WTC11 (cell line): ENCODE measurements around the gene MPI. TPM values are rescaled to one million over a fixed set of nuclear protein-coding genes. Genes with fewer than 3 reads are reported as not detected.

Experiments used
- ATAC-seq: fragments of 200-7000 bp; cut with Tn5 transposase; 2 replicates; pipeline ENCODE4 v1.10.0; 2021; ENCODE audit warnings: mild to moderate bottlenecking, moderate library complexity
- CTCF ChIA-PET: fragments of 300-600 bp; sonication (Branson Sonifier 250); formaldehyde crosslinking; loops from one replicate; lab custom pipeline; 2021; ENCODE audit warnings: antibody characterized with exemption; lab: Charles Lee
- POLR2A ChIA-PET: fragments of 350-600 bp; sonication (Branson Sonifier 250); formaldehyde crosslinking; loops from one replicate; lab custom pipeline; 2021; ENCODE audit warnings: antibody characterized with exemption; lab: Charles Lee
- DNase-seq: peaks from one replicate; pipeline ENCODE4 v3.0.0; 2021; ENCODE audit warnings: low spot score
- H3K27ac Mint-ChIP-seq: 2 replicates; pipeline ENCODE4 v1.8.0; 2021; ENCODE audit warnings: mixed read lengths
- H3K27me3 Mint-ChIP-seq: 2 replicates; pipeline ENCODE4 v1.8.0; 2021; ENCODE audit warnings: low read depth, mild to moderate bottlenecking, moderate library complexity, mixed read lengths
- H3K36me3 Mint-ChIP-seq: 2 replicates; pipeline ENCODE4 v1.8.0; 2021; ENCODE audit warnings: mixed read lengths
- H3K4me1 Mint-ChIP-seq: 2 replicates; pipeline ENCODE4 v1.8.0; 2022; ENCODE audit warnings: mixed read lengths
- H3K4me3 Mint-ChIP-seq: 2 replicates; pipeline ENCODE4 v1.8.0; 2021; ENCODE audit warnings: mild to moderate bottlenecking, moderate library complexity, mixed read lengths
- H3K9me3 Mint-ChIP-seq: 2 replicates; pipeline ENCODE4 v1.8.0; 2021; ENCODE audit warnings: mixed read lengths
- ARID4B ChIP-seq: sonication (generic); formaldehyde crosslinking; IDR thresholded peaks from 2 replicates; pipeline ENCODE4 v1.8.0; 2023; ENCODE audit warnings: missing genetic modification reagents, mild to moderate bottlenecking, borderline replicate concordance
- CREM ChIP-seq: sonication (generic); formaldehyde crosslinking; IDR thresholded peaks from 2 replicates; pipeline ENCODE4 v1.8.1; 2022; ENCODE audit warnings: mild to moderate bottlenecking, missing genetic modification reagents, moderate library complexity
- CTCF ChIP-seq: fragments of 200-600 bp; IDR thresholded peaks from 2 replicates; pipeline ENCODE4 v1.8.0; 2022; ENCODE audit warnings: antibody characterized with exemption
- E2F5 ChIP-seq: sonication (generic); formaldehyde crosslinking; IDR thresholded peaks from 2 replicates; pipeline ENCODE4 v1.8.1; 2022; ENCODE audit warnings: mild to moderate bottlenecking, moderate library complexity, missing genetic modification reagents
- ETV6 ChIP-seq: sonication (generic); formaldehyde crosslinking; IDR thresholded peaks from 2 replicates; pipeline ENCODE4 v1.8.1; 2022; ENCODE audit warnings: mild to moderate bottlenecking, missing genetic modification reagents
- FOXJ3 ChIP-seq: sonication (generic); formaldehyde crosslinking; IDR thresholded peaks from 2 replicates; pipeline ENCODE4 v1.9.0; 2021; ENCODE audit warnings: missing genetic modification reagents, mild to moderate bottlenecking, borderline replicate concordance
- MLX ChIP-seq: sonication (generic); formaldehyde crosslinking; IDR thresholded peaks from 2 replicates; pipeline ENCODE4 v1.8.1; 2023; ENCODE audit warnings: mild to moderate bottlenecking, missing genetic modification reagents, moderate library complexity
- MYBL2 ChIP-seq: sonication (generic); formaldehyde crosslinking; IDR thresholded peaks from 2 replicates; pipeline ENCODE4 v1.8.1; 2023; ENCODE audit warnings: mild to moderate bottlenecking, moderate library complexity, missing genetic modification reagents
- NFATC4 ChIP-seq: fragments of 250-450 bp; sonication (Bioruptor Pico); IDR thresholded peaks from 2 replicates; pipeline ENCODE4 v1.9.0; 2021; ENCODE audit warnings: mild to moderate bottlenecking
- OVOL2 ChIP-seq: fragments of 250-450 bp; sonication (Bioruptor Pico); IDR thresholded peaks from 2 replicates; pipeline ENCODE4 v1.9.0; 2021; ENCODE audit warnings: mild to moderate bottlenecking, borderline replicate concordance
- PRDM15 ChIP-seq: sonication (generic); formaldehyde crosslinking; IDR thresholded peaks from 2 replicates; pipeline ENCODE4 v1.8.0; 2022; ENCODE audit warnings: missing genetic modification reagents
- ZMAT4 ChIP-seq: fragments of 250-450 bp; sonication (Bioruptor Pico); IDR thresholded peaks from 2 replicates; pipeline ENCODE4 v1.9.0; 2021; ENCODE audit warnings: mild to moderate bottlenecking
- total RNA-seq: library from RNA; stranded (reverse); gene quantifications from 3 replicates; pipeline ENCODE4 v1.2.3, GENCODE V29; 2021

MPI gene
- total RNA-seq, 1 experiment from 2014 or later = 36.3 TPM

- CTCF ChIA-PET = interaction anchor here (0.5 to 1.0 kb wide), 2 partner anchors 15 to 19 kb away, joined by 3 to 5 read pairs; no protein-coding TSS in a partner anchor
- no peaks in the 10 kb centered on the region for H3K9me3 Mint-ChIP-seq
Measured at GRCh38 chr15:74920456-74920855, 30.6 kb downstream of the MPI start.

GRCh38 chr15:74924525-74924924 lies 34.7 kb downstream of the MPI start:
- POLR2A ChIA-PET = no interaction called here
- DNase-seq = no peak

More at GRCh38 chr15:74920456-74920855, 30.6 kb downstream of the MPI start:
- H3K27ac Mint-ChIP-seq = no peak overlapping the region
- no peaks in the 10 kb centered on the region for H3K27me3 Mint-ChIP-seq
- H3K36me3 Mint-ChIP-seq = peaks cover 62% of the 10 kb centered on the region
- H3K4me1 Mint-ChIP-seq = no peaks in the 10 kb centered on the region
- POLR2A ChIA-PET = no interaction called here
- DNase-seq = no peak
- H3K4me3 Mint-ChIP-seq = no peak overlapping the region
- ATAC-seq = no peak
- no peak for TF ChIP-seq CTCF
- no peak for TF ChIP-seq NFATC4 (CRISPR knock-in tag)
- TF ChIP-seq FOXJ3 = no peak
- no peak for TF ChIP-seq OVOL2 (CRISPR knock-in tag)
- TF ChIP-seq CREM (CRISPR knock-in tag) = no peak

More at GRCh38 chr15:74924525-74924924, 34.7 kb downstream of the MPI start:
- no peaks in the 10 kb centered on the region for H3K27me3 Mint-ChIP-seq
- TF ChIP-seq ETV6 (CRISPR knock-in tag) (no peak), E2F5 (no peak), MYBL2 (CRISPR knock-in tag) (no peak), ARID4B (CRISPR knock-in tag) (no peak), ZMAT4 (CRISPR knock-in tag) (no peak), MLX (CRISPR knock-in tag) (no peak), PRDM15 (CRISPR knock-in tag) (no peak)
- H3K4me1 Mint-ChIP-seq = no peaks in the 10 kb centered on the region
- no peak for ATAC-seq
- H3K27ac Mint-ChIP-seq = no peak overlapping the region
- H3K4me3 Mint-ChIP-seq = no peak overlapping the region
- H3K36me3 Mint-ChIP-seq = peaks cover 69% of the 10 kb centered on the region
- CTCF ChIA-PET = interaction anchor here (1.0 kb wide), 1 partner anchor 23 kb away, joined by 3 read pairs; no protein-coding TSS in a partner anchor
- H3K9me3 Mint-ChIP-seq = no peaks in the 10 kb centered on the region
